PC-9 (cell line): Measurements from ENCODE around the gene COP1. TPM values are rescaled to one million over a fixed set of nuclear protein-coding genes. Genes with fewer than 3 reads are reported as not detected.

Experiments
- BruUV-seq: library from RNA; stranded (reverse); fragments of 400-500 nt; replicated peaks from 2 replicates; lab custom pipeline; 2021; lab: Mats Ljungman, UMichigan
- CTCF ChIA-PET: fragments of 300-600 bp; sonication (Branson Sonifier 250); formaldehyde crosslinking; loops from one replicate; lab custom pipeline; 2022; ENCODE audit warnings: antibody characterized with exemption; lab: Charles Lee
- POLR2A ChIA-PET: fragments of 300-600 bp; sonication (Branson Sonifier 250); formaldehyde crosslinking; loops from one replicate; lab custom pipeline; 2022; ENCODE audit warnings: antibody characterized with exemption; ENCODE audit not compliant: unreplicated experiment; lab: Charles Lee
- DNase-seq, 2 experiments: peaks; one replicate each; pipeline versions ENCODE4 v3.0.0 to v3.0.0-alpha.2; 2015 to 2022; ENCODE audit warnings: mixed read lengths in 1 of 2
- H2AFZ ChIP-seq: fragments of 200-600 bp; sonication (generic); 2 replicates; pipeline ENCODE4 v1.8.1; 2017; ENCODE audit warnings: antibody characterized with exemption
- H3F3A ChIP-seq: fragments of 200-600 bp; sonication (generic); 2 replicates; pipeline ENCODE4 v1.8.1; 2017; ENCODE audit warnings: antibody characterized with exemption, mild to moderate bottlenecking, low read depth; ENCODE audit not compliant: insufficient read depth
- H3K27ac ChIP-seq: fragments of 200-600 bp; sonication (generic); 2 replicates; pipeline ENCODE4 v1.6.1; 2016; ENCODE audit warnings: mixed run types
- H3K27me3 ChIP-seq: fragments of 200-600 bp; sonication (generic); 2 replicates; pipeline ENCODE4 v1.6.1; 2016; ENCODE audit warnings: low read depth, mixed run types; ENCODE audit not compliant: insufficient read depth
- H3K36me3 ChIP-seq: fragments of 200-600 bp; sonication (generic); 2 replicates; pipeline ENCODE4 v1.6.1; 2016; ENCODE audit warnings: low read depth, mixed run types
- H3K4me1 ChIP-seq: fragments of 200-600 bp; sonication (generic); replicated peaks from 2 replicates; pipeline ENCODE4 v1.6.1; 2016; ENCODE audit warnings: mixed run types; ENCODE audit not compliant: insufficient read depth
- H3K4me2 ChIP-seq: fragments of 200-600 bp; sonication (generic); 2 replicates; pipeline ENCODE4 v1.6.1; 2017; ENCODE audit warnings: mixed run types
- H3K4me3 ChIP-seq: fragments of 200-600 bp; sonication (generic); 2 replicates; pipeline ENCODE4 v1.6.1; 2016; ENCODE audit warnings: mixed run types
- H3K79me2 ChIP-seq: fragments of 200-600 bp; sonication (generic); 2 replicates; pipeline ENCODE4 v1.6.1; 2017; ENCODE audit warnings: low read depth, mixed run types
- H3K9me2 ChIP-seq: fragments of 200-600 bp; sonication (generic); 2 replicates; pipeline ENCODE4 v1.8.1; 2017; ENCODE audit warnings: mild to moderate bottlenecking; ENCODE audit not compliant: insufficient read depth
- H3K9me3 ChIP-seq: fragments of 200-600 bp; sonication (generic); 2 replicates; pipeline ENCODE4 v1.8.1; 2016; ENCODE audit warnings: low read depth; ENCODE audit not compliant: insufficient read depth
- H4K20me1 ChIP-seq: fragments of 200-600 bp; sonication (generic); 2 replicates; pipeline ENCODE4 v1.8.1; 2017; ENCODE audit not compliant: insufficient read depth
- CTCF ChIP-seq: fragments of 200-600 bp; sonication (generic); conservative IDR thresholded peaks from 2 replicates; pipeline ENCODE4 v1.6.1; 2017; ENCODE audit warnings: mixed run types, antibody characterized with exemption, mild to moderate bottlenecking, moderate library complexity
- EZH2 ChIP-seq: fragments of 200-600 bp; sonication (generic); IDR thresholded peaks from 2 replicates; pipeline ENCODE4 v1.8.0; 2017; ENCODE audit warnings: antibody characterized with exemption, low read depth
- intact Hi-C: fragments of 100-400 bp; cut with micrococcal nuclease; formaldehyde crosslinking; loops from one replicate; pipeline ENCODE4 v1.10.0; 2022; ENCODE audit not compliant: unreplicated experiment
- total RNA-seq: library from RNA; stranded (reverse); gene quantifications from 2 replicates; pipeline ENCODE4 v1.2.3, GENCODE V29; 2021

Gene COP1
- total RNA-seq, 1 experiment from 2014 or later, result 38.0 TPM

- no peak overlapping the region for H3K27ac ChIP-seq
- H3F3A ChIP-seq, result no peaks in the 10 kb centered on the region
- no peak for TF ChIP-seq CTCF
- TF ChIP-seq EZH2, result no peak
- no TSS peak for BruUV-seq
- no peaks in the 10 kb centered on the region for H3K27me3 ChIP-seq
- H2AFZ ChIP-seq, result no peak overlapping the region
- no peaks in the 10 kb centered on the region for H3K9me3 ChIP-seq
- no peaks in the 10 kb centered on the region for H4K20me1 ChIP-seq
- intact Hi-C loops, result no loop called here
- H3K4me3 ChIP-seq, result no peak overlapping the region
- H3K79me2 ChIP-seq, result no peaks in the 10 kb centered on the region
- no peaks in the 10 kb centered on the region for H3K9me2 ChIP-seq
- ChIA-PET CTCF (no interaction called here), POLR2A (no interaction called here)
- H3K36me3 ChIP-seq, result no peaks in the 10 kb centered on the region
- H3K4me1 ChIP-seq, result no peaks in the 10 kb centered on the region
- no peak overlapping the region for H3K4me2 ChIP-seq
- DNase-seq, result no peak
Measured at GRCh38 chr1:175900171-175900570, 306.9 kb downstream of the COP1 start.

GRCh38 chr1:175895966-175896365 is 311.1 kb downstream of the COP1 start:
- Histone ChIP-seq H2AFZ (no peak overlapping the region), H3F3A (no peaks in the 10 kb centered on the region), H3K4me3 (no peak overlapping the region), H3K9me3 (no peaks in the 10 kb centered on the region), H3K79me2 (no peaks in the 10 kb centered on the region), H3K27ac (no peak overlapping the region), H3K36me3 (no peaks in the 10 kb centered on the region), H3K4me2 (no peak overlapping the region), H3K9me2 (no peaks in the 10 kb centered on the region), H4K20me1 (no peaks in the 10 kb centered on the region), H3K4me1 (no peaks in the 10 kb centered on the region), H3K27me3 (no peaks in the 10 kb centered on the region)
- POLR2A ChIA-PET, result no interaction called here
- no peak for DNase-seq
- BruUV-seq, result no TSS peak
- TF ChIP-seq EZH2 (no peak), CTCF (no peak)
- CTCF ChIA-PET, result no interaction called here
- intact Hi-C loops, result no loop called here
